Activated CD8-positive, alpha-beta memory T cell treated with anti-CD3 and anti-CD28 coated beads, Interleukin-2, amount 10 ng/mL, durations not matched to agents 7 days and 5 days (primary cell): ENCODE data around the gene ADGRD1. TPM values are rescaled to one million over a fixed set of nuclear protein-coding genes. Genes with fewer than 3 reads are reported as not detected.

Experiments used
- ATAC-seq: fragments of 150-1000 bp; cut with Tn5 transposase; one replicate; pipeline ENCODE4 v1.10.0; 2021; ENCODE audit warnings: moderate library complexity
- CTCF ChIA-PET: fragments of 350-600 bp; sonication (Branson Sonifier 250); formaldehyde crosslinking; loops from one replicate; lab custom pipeline; 2021; ENCODE audit warnings: antibody characterized with exemption; lab: Charles Lee
- DNase-seq: peaks from one replicate; pipeline ENCODE4 v3.0.0-alpha.2; 2020
- H3K27ac Mint-ChIP-seq: one replicate; pipeline ENCODE4 v1.8.0; 2021; ENCODE audit warnings: mild to moderate bottlenecking, mixed read lengths
- H3K27me3 Mint-ChIP-seq: one replicate; pipeline ENCODE4 v1.8.0; 2021; ENCODE audit warnings: mixed read lengths
- H3K36me3 Mint-ChIP-seq: one replicate; pipeline ENCODE4 v1.8.0; 2021; ENCODE audit warnings: mild to moderate bottlenecking, mixed read lengths
- H3K4me1 Mint-ChIP-seq: one replicate; pipeline ENCODE4 v1.8.0; 2021; ENCODE audit warnings: mixed read lengths
- H3K4me3 Mint-ChIP-seq: one replicate; pipeline ENCODE4 v1.8.0; 2021; ENCODE audit warnings: mild to moderate bottlenecking, moderate library complexity, mixed read lengths
- H3K9me3 Mint-ChIP-seq: one replicate; pipeline ENCODE4 v1.8.0; 2022; ENCODE audit warnings: low read depth, mixed read lengths
- total RNA-seq, 2 experiments: library from RNA; stranded (reverse); gene quantifications; one replicate each; pipeline ENCODE4 v1.2.3, GENCODE V29; 2021

ADGRD1 gene
- total RNA-seq, 2 experiments from 2014 or later = 0.23 to 2.2 TPM

- Mint-ChIP-seq H3K27ac (no peak overlapping the region), H3K9me3 (no peaks in the 10 kb centered on the region), H3K4me3 (no peak overlapping the region), H3K4me1 (no peaks in the 10 kb centered on the region), H3K36me3 (no peaks in the 10 kb centered on the region), H3K27me3 (peaks cover 9% of the 10 kb centered on the region)
- DNase-seq (peak; percentile 33), ATAC-seq (no peak)
- CTCF ChIA-PET = no interaction called here
Measured at GRCh38 chr12:131140697-131141096, 187.0 kb downstream of the ADGRD1 start.

DNA sequence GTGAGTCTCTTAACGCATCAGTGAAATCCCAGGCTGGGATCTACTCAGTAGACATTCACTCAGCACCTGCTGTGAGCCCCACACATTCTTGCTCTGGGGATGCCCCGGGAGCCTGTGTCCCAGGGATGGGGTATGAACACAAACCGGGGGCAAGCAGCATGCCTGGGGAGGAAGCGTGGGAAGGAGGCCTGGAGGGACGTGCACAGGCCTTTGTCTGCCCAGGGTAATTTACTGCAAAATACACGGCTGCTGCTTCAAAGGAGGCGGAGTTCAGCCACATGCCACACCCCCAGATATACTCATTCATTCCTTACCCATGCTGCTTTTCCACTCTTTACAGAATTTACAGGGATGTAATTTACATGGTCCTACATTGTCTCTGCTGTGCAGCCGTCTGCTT lies 187.8 kb downstream of the ADGRD1 start:
- ATAC-seq (no peak), DNase-seq (peak; percentile 27)
- peaks cover 13% of the 10 kb centered on the region for H3K27me3 Mint-ChIP-seq
- no peak overlapping the region for H3K27ac Mint-ChIP-seq
- no peaks in the 10 kb centered on the region for H3K9me3 Mint-ChIP-seq
- H3K36me3 Mint-ChIP-seq = no peaks in the 10 kb centered on the region
- no peak overlapping the region for H3K4me3 Mint-ChIP-seq
- no peaks in the 10 kb centered on the region for H3K4me1 Mint-ChIP-seq
- CTCF ChIA-PET = no interaction called here

GRCh38 chr12:131142891-131143657 lies 189.4 kb downstream of the ADGRD1 start:
- no peaks in the 10 kb centered on the region for H3K4me1 Mint-ChIP-seq
- H3K36me3 Mint-ChIP-seq = no peaks in the 10 kb centered on the region
- H3K27me3 Mint-ChIP-seq = peaks cover 22% of the 10 kb centered on the region
- CTCF ChIA-PET = no interaction called here
- no peaks in the 10 kb centered on the region for H3K9me3 Mint-ChIP-seq
- H3K27ac Mint-ChIP-seq = no peak overlapping the region
- no peak overlapping the region for H3K4me3 Mint-ChIP-seq
- no peak for ATAC-seq
- peak; percentile 26 for DNase-seq

- ATAC-seq (no peak), DNase-seq (no peak)
- Mint-ChIP-seq H3K27me3 (peaks cover 34% of the 10 kb centered on the region), H3K9me3 (no peaks in the 10 kb centered on the region), H3K36me3 (no peaks in the 10 kb centered on the region), H3K27ac (no peak overlapping the region), H3K4me1 (no peaks in the 10 kb centered on the region), H3K4me3 (no peak overlapping the region)
- CTCF ChIA-PET = no interaction called here
Measured at GRCh38 chr12:131146173-131146675, 192.5 kb downstream of the ADGRD1 start.

GRCh38 chr12:131147293-131147692 lies 193.6 kb downstream of the ADGRD1 start:
- Mint-ChIP-seq H3K36me3 (no peaks in the 10 kb centered on the region), H3K4me1 (no peaks in the 10 kb centered on the region), H3K27ac (no peak overlapping the region), H3K4me3 (no peak overlapping the region), H3K27me3 (peaks cover 37% of the 10 kb centered on the region), H3K9me3 (no peaks in the 10 kb centered on the region)
- DNase-seq (no peak), ATAC-seq (no peak)
- CTCF ChIA-PET = no interaction called here

- CTCF ChIA-PET = no interaction called here
- Mint-ChIP-seq H3K27me3 (peaks cover 37% of the 10 kb centered on the region), H3K27ac (no peak overlapping the region), H3K36me3 (no peaks in the 10 kb centered on the region), H3K9me3 (no peaks in the 10 kb centered on the region), H3K4me1 (no peaks in the 10 kb centered on the region), H3K4me3 (no peak overlapping the region)
- ATAC-seq (no peak), DNase-seq (no peak)
Measured at GRCh38 chr12:131147894-131148293, 194.2 kb downstream of the ADGRD1 start.

GRCh38 chr12:131151558-131152345 lies 198.0 kb downstream of the ADGRD1 start:
- Mint-ChIP-seq H3K36me3 (no peaks in the 10 kb centered on the region), H3K4me3 (no peak overlapping the region), H3K27ac (no peak overlapping the region), H3K4me1 (no peaks in the 10 kb centered on the region), H3K9me3 (no peaks in the 10 kb centered on the region), H3K27me3 (peaks cover 23% of the 10 kb centered on the region)
- ATAC-seq (no peak), DNase-seq (no peak)
- CTCF ChIA-PET = no interaction called here

DNA sequence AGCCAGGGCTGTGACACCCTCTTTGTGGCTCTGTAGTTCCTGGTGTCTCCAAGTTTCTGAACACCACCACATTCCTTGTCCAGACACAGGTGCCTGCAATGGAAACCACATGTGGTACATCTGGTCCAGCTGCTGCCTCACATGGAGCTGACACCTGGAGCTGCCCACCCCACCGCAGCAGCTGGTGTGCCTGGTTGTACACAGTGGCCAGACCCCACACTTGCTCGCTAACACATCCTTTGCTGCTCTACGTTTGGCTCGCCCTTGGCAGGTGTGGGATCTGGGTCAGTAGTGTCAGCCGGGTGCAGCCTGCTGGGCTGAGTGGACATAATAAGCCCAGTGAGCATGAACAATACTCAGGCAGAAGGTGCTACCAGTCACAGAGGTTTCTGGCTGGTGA lies 198.9 kb downstream of the ADGRD1 start:
- Mint-ChIP-seq H3K27me3 (peaks cover 19% of the 10 kb centered on the region), H3K27ac (no peak overlapping the region), H3K4me1 (no peaks in the 10 kb centered on the region), H3K4me3 (no peak overlapping the region), H3K36me3 (no peaks in the 10 kb centered on the region), H3K9me3 (no peaks in the 10 kb centered on the region)
- DNase-seq (no peak), ATAC-seq (no peak)
- CTCF ChIA-PET = no interaction called here

GRCh38 chr12:131153016-131153415 lies 199.3 kb downstream of the ADGRD1 start:
- DNase-seq = no peak
- CTCF ChIA-PET = no interaction called here
- no peak overlapping the region for H3K4me3 Mint-ChIP-seq
- H3K36me3 Mint-ChIP-seq = no peaks in the 10 kb centered on the region
- no peaks in the 10 kb centered on the region for H3K9me3 Mint-ChIP-seq
- no peak for ATAC-seq
- H3K27ac Mint-ChIP-seq = no peak overlapping the region
- H3K27me3 Mint-ChIP-seq = peaks cover 17% of the 10 kb centered on the region
- H3K4me1 Mint-ChIP-seq = no peaks in the 10 kb centered on the region

DNA sequence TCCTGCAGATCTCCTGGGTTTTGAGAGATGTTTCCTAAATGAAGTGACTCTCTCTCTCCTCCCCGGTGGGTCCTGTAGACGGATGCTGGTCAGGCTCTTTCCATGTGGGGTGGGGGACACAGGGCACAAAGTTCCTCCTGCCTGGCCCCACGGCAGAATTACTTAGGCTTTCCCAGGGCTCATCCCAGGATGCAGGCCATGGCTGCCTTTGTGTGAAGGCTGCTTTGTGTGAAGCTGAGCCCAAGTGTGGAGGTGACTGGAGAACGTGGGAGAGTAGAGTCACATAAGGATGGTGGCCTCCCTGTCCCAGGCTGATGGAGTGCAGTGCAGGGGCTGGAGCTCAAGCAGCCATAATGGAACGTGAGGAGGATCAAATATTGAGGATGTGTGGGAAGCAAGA lies 200.2 kb downstream of the ADGRD1 start:
- CTCF ChIA-PET = interaction anchor here (0.9 kb wide), 1 partner anchor 21 kb away, joined by 3 read pairs; no protein-coding TSS in a partner anchor
- peaks cover 14% of the 10 kb centered on the region for H3K27me3 Mint-ChIP-seq
- DNase-seq (no peak), ATAC-seq (no peak)
- no peak overlapping the region for H3K27ac Mint-ChIP-seq
- H3K9me3 Mint-ChIP-seq = no peaks in the 10 kb centered on the region
- no peaks in the 10 kb centered on the region for H3K4me1 Mint-ChIP-seq
- no peaks in the 10 kb centered on the region for H3K36me3 Mint-ChIP-seq
- no peak overlapping the region for H3K4me3 Mint-ChIP-seq

- no peaks in the 10 kb centered on the region for H3K4me1 Mint-ChIP-seq
- no peak overlapping the region for H3K27ac Mint-ChIP-seq
- H3K36me3 Mint-ChIP-seq = no peaks in the 10 kb centered on the region
- H3K27me3 Mint-ChIP-seq = peaks cover 17% of the 10 kb centered on the region
- CTCF ChIA-PET = no interaction called here
- DNase-seq (no peak), ATAC-seq (no peak)
- no peak overlapping the region for H3K4me3 Mint-ChIP-seq
- no peaks in the 10 kb centered on the region for H3K9me3 Mint-ChIP-seq
Measured at GRCh38 chr12:131155131-131155530, 201.4 kb downstream of the ADGRD1 start.

DNA sequence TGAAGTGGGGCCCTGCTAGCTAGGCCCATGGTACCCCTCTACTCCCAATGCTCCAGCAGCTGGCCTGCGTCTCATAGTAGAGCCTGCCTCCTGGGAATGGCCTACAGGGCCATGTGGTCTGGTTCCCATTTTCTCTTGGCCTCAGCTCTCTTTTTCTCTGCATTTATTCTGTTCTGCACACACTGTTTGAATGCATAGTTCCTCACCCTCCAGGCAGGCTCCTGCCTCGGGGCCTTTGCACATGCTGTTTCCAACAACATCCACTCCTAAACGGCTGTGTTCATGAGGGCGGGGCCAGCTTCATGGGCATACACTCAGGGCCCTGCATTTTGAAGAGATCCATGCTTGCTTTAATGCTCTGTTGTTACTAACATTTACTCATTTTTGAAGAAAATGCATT lies 204.0 kb downstream of the ADGRD1 start:
- Mint-ChIP-seq H3K36me3 (no peaks in the 10 kb centered on the region), H3K4me3 (no peak overlapping the region), H3K4me1 (no peaks in the 10 kb centered on the region), H3K27me3 (peaks cover 5% of the 10 kb centered on the region), H3K27ac (no peak overlapping the region), H3K9me3 (no peaks in the 10 kb centered on the region)
- CTCF ChIA-PET = interaction anchor here (1.1 kb wide), 1 partner anchor 26 kb away, joined by 3 read pairs; no protein-coding TSS in a partner anchor
- ATAC-seq (no peak), DNase-seq (no peak)

DNA sequence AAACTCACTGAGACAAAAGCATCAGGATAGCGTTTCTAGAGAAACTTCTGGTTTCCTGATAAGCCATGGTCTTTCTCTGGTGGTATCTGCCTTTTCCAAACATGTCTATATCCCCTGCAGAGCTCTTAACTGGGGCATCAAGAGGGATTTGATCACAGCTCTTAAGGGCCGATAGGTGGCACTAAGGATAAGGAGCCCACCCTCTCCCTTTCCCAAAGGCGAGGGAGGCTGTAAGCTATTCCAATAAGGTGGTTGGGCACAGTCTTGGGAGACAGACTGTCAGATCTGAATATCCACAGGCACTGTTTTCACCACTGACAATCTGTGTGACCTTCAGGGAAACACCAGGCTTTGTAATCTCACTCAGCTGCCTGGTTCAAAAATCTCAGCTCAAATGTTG lies 206.0 kb downstream of the ADGRD1 start:
- no peak for ATAC-seq
- no peak overlapping the region for H3K4me3 Mint-ChIP-seq
- CTCF ChIA-PET = no interaction called here
- no peaks in the 10 kb centered on the region for H3K4me1 Mint-ChIP-seq
- no peak for DNase-seq
- H3K9me3 Mint-ChIP-seq = no peaks in the 10 kb centered on the region
- no peaks in the 10 kb centered on the region for H3K36me3 Mint-ChIP-seq
- no peak overlapping the region for H3K27ac Mint-ChIP-seq
- H3K27me3 Mint-ChIP-seq = peaks cover 5% of the 10 kb centered on the region

- no peak overlapping the region for H3K27ac Mint-ChIP-seq
- no peaks in the 10 kb centered on the region for H3K36me3 Mint-ChIP-seq
- no peaks in the 10 kb centered on the region for H3K9me3 Mint-ChIP-seq
- no peak for ATAC-seq
- DNase-seq = no peak
- peaks cover 2% of the 10 kb centered on the region for H3K27me3 Mint-ChIP-seq
- CTCF ChIA-PET = no interaction called here
- H3K4me1 Mint-ChIP-seq = no peaks in the 10 kb centered on the region
- no peak overlapping the region for H3K4me3 Mint-ChIP-seq
Measured at GRCh38 chr12:131162113-131162512, 208.4 kb downstream of the ADGRD1 start.
